Measurements from ENCODE around the gene KLHL10. TPM values are rescaled to one million over a fixed set of nuclear protein-coding genes. Genes with fewer than 3 reads are reported as not detected.

Gene KLHL10
- total and polyA plus RNA-seq, 2 of the 13 experiments (the other 11 are each of a cell fraction or from before 2014, with no cell fraction given), result 0.04 to 0.08 TPM

DNA sequence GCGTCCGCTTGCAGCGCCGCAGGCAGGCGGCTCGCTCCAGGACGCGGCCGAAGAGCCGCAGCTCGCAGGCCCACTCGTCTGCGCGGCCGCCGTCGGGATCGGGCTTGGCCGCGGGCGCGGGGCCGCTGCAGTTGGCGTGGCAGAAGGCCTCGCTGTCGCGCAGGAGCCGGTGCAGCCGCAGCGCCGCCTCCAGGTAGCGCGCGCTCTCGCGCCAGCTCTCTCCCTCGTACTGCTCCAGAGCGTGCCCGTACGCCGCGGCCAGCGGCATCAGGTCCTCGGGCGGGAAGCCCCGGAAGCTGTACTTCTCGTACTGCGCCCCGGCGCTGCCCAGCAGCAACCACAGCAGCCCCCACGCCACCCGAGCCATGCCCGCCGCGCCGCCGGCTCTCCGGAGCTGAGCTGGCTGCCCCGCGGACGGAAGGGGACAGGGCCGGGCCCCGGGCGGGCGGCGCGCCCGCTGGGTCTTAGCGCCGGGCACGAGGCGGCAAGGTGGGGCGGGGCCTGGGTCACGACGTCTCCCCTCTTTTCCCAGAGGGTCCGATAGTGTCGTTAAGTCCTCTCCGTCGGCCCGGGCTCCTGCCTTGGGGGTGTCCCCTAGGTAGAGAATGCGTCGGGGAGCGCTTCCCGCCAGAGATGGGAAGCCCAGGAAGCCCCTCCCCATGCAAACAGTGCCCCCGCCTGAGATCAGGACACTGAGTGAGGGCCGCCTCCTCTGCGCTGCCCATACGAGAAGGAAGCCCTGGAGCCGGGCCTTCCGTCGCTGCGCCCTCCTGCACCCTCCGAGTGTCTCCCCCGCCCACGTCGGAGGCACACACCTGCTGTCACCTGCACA is 25.9 kb upstream of the KLHL10 start, which contains the start of gene P3H4:
Gene P3H4, minus strand, starts transcription at position 401 of the 832 bp plus-strand sequence. Its CDS starts 34 bp downstream, at position 367.
- Histone ChIP-seq H3K9me3 (ENCODE audit: low read length) (no peaks in the 10 kb centered on the region), H3K27me3 (ENCODE audit: control insufficient read depth in 1 of 2, insufficient read depth in 2 of 2, low read length in 2 of 2) (no peaks in the 10 kb centered on the region; a peak in 1 of 5 replicates), H4K20me1 (ENCODE audit: insufficient read depth, low read length) (no peaks in the 10 kb centered on the region), H3K9ac (ENCODE audit: insufficient read depth, low read depth, low read length) (peak within 1 kb of the TSS; percentile 88), H3K4me2 (ENCODE audit: low read depth, low read length) (peak within 1 kb of the TSS; percentile 94), H3K4me1 (ENCODE audit: insufficient read depth, low read length) (peaks cover 60% of the 10 kb centered on the region), H3K36me3 (replicated peaks in 1 of 2; ENCODE audit: control insufficient read depth in 1 of 2, insufficient read depth in 2 of 2, low read length in 2 of 2) (peaks cover 6 to 8% of the 10 kb centered on the region in 2 experiments; a peak in 1 of 5 replicates), H2AFZ (ENCODE audit: low read length) (no peak within 1 kb of the TSS), H3K79me2 (ENCODE audit: insufficient read depth, low read length) (peaks cover 42% of the 10 kb centered on the region), H3K4me3 (replicated peaks in 1 of 3; ENCODE audit: insufficient read depth in 1 of 3, low read depth in 2 of 3, low read length in 3 of 3) (peak within 1 kb of the TSS; percentile 83 to 88 (median 87)), H3K27ac (ENCODE audit: extremely low read length, insufficient read depth, low read length) (peak within 1 kb of the TSS; percentile 82)
- WGBS (ENCODE audit: low lambda C conversion rate), result 0% methylated on average over 23 of the region's 96 CpGs
- ATAC-seq, result peak; percentile 80
- intact Hi-C loops (cut with micrococcal nuclease; ENCODE audit: unreplicated experiment) (loop anchor here (5.0 to 10.0 kb wide), 2 partner anchors 53 to 146 kb away; partner anchors contain the start of gene KLHL11), in situ Hi-C loops (cut with HindIII; ENCODE audit: extremely low pct_ligation_motif_present, low pct_unique_long_range_greater_than_20kb) (no loop called here)
- FAIRE-seq, result no peak
- ChIA-PET POLR2A (interaction anchor here (0.8 to 3.9 kb wide), 25 partner anchors 10 to 191 kb away, joined by 3 to 22 read pairs (median 7); partner anchors contain the start of genes ACLY, EIF1, HAP1 and JUP), CTCF (ENCODE audit: low intra/inter-chr PET ratio, low total read pairs) (interaction anchor here (2.6 kb wide), 1 partner anchor 74 kb away, joined by 14 read pairs; no protein-coding TSS in a partner anchor)
- TSS peak; percentile 50 for BruUV-seq (replicated peaks)
- DNase-seq (ENCODE audit: low spot score), result peak; percentile 60
- TF ChIP-seq ZNF234 (CRISPR knock-in tag; conservative IDR thresholded peaks at IDR 0.05) (0 out of 2 replicates have a peak, but pooled peaks have one; percentile 87), TARDBP (CRISPR knock-in tag; IDR thresholded peaks at IDR 0.05) (peak; percentile 78; the same call in 1 of the 2 replicates), PRDM15 (CRISPR knock-in tag; IDR thresholded peaks at IDR 0.05) (peak; percentile 49; the same call in 1 of the 2 replicates), SKI (IDR thresholded peaks at IDR 0.05; ENCODE audit: partially characterized antibody) (peak; percentile 69), ETV5 (CRISPR knock-in tag; IDR thresholded peaks at IDR 0.05; ENCODE audit: borderline replicate concordance) (peak; percentile 3), ZNF224 (CRISPR knock-in tag; IDR thresholded peaks at IDR 0.05) (no peak; the same call in 1 of the 2 replicates), UBTF (CRISPR knock-in tag; IDR thresholded peaks at IDR 0.05) (peak; percentile 97), ZNF644 (CRISPR knock-in tag; IDR thresholded peaks at IDR 0.05; ENCODE audit: low read depth) (no peak), ZNF841 (CRISPR knock-in tag; IDR thresholded peaks at IDR 0.05; ENCODE audit: borderline replicate concordance) (no peak; the same call in 1 of the 2 replicates), ZNF850 (CRISPR knock-in tag; conservative IDR thresholded peaks at IDR 0.05) (no peak), RFX5 (IDR thresholded peaks at IDR 0.05; ENCODE audit: low read depth, low read length) (no peak), ZFYVE20 (CRISPR knock-in tag; IDR thresholded peaks at IDR 0.05; ENCODE audit: borderline replicate concordance, low read depth) (peak; percentile 87), NFYB (CRISPR knock-in tag; IDR thresholded peaks at IDR 0.05) (no peak; the same call in 1 of the 2 replicates), SRF (IDR thresholded peaks at IDR 0.05; ENCODE audit: low read depth, low read length) (no peak), ZNF558 (CRISPR knock-in tag; IDR thresholded peaks at IDR 0.05; ENCODE audit: borderline replicate concordance) (peak; percentile 89; the same call in 1 of the 2 replicates), ZMAT3 (CRISPR knock-in tag; conservative IDR thresholded peaks at IDR 0.05) (peak; percentile 96), ATF1 (CRISPR knock-in tag; IDR thresholded peaks at IDR 0.05) (no peak), KAT2B (IDR thresholded peaks at IDR 0.05; ENCODE audit: borderline replicate concordance, low read depth, low read length) (no peak), RBFOX2 (IDR thresholded peaks at IDR 0.05; ENCODE audit: low read depth, low read length) (peak; percentile 93)
